Effector CD4-positive, alpha-beta T cell (primary cell): ENCODE results near the gene DISP1.
"Not testable (repeated sequence)": the region's sequence is repeated elsewhere in the genome, so short reads cannot be mapped to it uniquely, and the experiment has no call there.

Experiments
- DNase-seq: peaks from one replicate; pipeline ENCODE4 v3.0.0-alpha.2; 2020

Gene DISP1

DNA sequence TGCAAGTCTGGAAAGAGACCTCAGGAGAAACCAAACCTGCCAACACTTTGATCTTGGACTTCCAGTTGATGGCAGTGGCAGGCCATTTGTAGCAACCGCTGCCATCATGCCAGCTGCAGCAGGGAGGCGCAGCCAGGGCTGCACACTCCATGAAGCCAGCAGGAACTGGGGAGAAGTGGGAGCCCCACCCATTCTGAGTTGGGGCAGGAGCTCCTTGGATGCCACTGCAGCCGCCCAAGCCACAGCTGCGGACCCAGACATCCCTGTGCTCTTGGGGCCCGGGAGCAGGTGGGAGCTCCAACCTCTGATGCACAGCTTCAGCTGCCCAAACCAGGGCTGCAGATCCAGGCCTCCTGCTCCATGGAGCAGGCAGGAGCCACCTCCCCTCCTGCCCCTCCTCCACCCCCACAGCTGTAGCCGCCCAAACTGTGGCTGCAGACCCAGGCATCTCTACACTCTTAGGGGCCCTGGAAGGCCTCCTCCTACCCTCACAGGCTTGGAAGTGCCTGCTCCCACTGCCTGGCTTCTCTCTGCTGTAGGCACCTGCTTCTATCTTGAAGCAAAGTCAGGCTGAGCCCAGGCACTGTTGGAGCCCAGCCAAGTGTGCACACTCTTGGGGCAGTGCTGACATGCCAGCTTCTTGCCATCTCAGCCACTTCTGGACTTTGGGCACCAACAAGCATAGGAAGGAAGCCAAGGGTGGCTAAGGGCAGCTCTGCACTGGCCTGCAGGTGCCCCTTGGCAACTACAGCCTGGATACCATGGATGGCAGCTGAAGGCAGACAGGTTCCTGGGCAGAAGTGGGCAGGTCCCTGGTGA lies 20.0 kb upstream of the DISP1 start:
- no peak for DNase-seq

DNA sequence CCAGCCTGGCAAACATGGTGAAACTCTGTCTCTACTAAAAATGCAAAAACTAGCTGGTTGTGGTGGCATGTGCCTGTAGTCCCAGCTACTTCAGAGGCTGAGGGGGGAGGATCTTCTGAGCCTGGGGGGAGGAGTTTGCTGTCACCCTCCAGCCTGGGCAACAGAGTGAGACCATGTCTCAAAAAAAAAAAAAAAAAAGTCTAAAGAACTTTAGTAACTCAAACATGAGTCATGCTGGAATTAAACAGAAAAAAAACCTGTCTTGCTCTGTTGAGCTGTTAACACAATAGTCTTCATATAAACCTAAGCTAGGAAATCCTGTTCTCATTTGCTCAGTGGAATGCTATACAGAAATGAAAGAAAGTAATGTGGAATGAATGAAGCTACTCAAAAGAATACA lies 16.7 kb upstream of the DISP1 start:
- no peak for DNase-seq

DNA sequence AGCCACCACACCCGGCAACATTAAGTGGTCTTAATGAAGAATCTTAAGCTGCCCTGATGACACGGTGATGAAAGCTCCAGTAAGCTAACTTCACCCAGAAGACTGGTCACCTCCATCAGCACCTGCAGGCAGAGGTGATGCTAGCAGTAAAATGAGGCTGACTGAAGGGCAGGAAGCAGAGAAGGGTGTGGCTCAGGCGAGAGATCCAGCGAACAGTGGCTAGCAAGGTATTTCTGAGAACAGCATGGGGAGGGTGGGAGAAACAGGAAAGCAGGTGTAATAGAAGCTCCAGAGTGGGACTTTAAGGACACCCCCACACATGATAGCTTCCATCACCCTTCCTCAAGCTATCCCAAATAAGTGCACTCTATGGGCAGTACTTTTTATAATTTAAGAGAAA lies 15.9 kb upstream of the DISP1 start:
- DNase-seq, result no peak

DNA sequence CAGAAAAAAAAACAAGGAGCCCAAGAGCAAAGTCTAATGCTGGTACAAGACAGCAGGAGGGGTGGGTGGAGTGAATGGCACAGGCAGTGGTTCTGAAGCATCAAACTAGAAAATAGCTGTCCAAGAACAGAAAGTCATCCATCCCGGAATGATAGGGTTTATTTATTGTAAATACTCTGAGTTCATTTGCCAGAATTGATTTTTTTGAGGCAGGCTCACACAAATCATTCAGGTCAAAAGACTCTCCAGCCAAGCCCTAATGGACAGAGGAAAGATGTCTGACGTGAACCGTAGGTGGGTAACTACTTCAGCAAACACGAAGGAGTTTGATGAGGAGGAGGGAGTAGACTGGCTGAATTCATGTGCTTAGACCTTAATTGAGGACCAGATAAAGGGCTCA lies 13.8 kb upstream of the DISP1 start:
- DNase-seq, result no peak

DNA sequence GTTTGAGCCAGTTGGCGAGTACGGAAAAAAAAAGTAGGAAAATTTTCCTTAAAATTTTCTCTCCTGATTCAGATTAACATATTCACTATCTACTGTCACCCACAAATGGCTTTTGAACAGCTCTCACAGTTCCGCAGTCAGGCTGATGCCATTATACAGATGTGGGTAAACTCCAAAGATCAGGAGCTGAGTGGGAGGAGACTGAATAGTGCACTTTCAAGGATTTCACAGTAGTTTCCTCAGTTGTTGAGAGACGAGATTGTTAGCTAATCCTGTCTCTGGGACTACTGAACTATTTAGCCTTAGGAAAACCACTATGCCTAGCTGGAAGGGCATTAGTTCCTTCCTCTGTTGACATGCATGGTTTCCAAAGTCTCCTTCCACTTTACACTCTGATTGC lies 3.2 kb upstream of the DISP1 start:
- no peak for DNase-seq

DNA sequence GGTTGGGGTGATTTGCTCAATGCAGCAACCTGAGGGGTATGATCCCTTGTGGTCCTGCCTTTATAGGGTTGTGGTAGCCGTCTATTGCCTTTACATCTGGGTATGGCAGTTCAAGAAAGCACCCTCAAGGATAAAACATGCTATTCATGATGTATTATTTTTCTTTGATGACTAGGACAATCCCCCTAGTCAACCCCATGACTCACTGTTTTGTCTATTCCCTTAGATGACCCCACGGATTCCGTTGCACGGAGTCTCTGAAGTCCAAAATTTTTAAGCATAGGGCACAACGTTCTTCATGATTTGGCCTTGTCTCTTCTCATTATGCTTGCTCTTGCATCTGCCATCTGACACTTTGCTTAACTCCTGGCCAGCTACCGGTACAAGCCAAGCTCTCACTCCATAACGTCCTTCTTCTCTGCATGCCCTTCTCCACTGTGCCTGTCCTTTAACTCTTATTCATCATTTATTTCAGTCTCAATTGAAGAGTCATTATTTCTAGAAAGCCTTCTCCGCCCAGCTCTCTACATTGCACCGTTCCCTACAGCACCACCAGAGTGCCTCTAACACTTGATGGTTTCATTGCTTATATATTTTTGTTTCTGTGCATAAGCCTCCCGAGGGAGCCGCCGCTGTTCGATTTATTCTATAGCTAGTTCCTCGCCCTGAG lies 838 bp upstream of the DISP1 start:
- no peak for DNase-seq

DNA sequence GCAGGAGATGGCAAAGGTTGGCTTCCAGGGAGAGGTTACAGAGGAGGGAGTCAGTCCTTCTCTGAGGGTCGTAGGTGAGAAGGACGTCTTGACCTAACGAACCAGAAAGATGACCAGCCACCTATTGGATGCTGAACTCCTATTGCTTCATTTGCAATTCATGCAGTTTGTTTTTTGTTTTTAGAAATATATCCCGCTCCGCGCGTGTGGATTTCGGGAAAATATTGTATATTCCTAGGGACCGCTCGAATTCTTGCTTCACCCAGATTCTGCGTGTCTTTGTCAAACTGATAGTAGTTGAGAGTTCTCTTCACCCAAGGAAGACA lies 564 bp downstream of the DISP1 start:
- no peak for DNase-seq

DNA sequence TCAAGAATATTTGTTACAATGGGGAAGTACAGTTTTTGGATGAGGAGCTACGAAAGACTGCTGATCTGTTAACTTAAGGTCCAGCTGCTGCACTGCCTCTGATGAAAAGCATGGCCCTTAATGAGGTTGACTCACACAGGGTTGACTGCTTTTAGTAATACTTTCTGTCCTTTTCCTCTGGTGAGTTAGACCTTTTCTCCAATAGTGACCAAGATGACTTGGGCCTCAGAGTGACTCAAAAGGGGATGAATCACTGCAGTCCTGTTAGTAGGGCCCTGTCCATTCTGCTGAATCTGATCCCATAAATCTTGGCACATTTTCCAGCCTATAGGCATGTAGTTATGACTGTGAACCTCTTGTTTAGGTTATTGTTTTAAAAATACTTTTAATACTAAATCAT lies 2.7 kb downstream of the DISP1 start:
- DNase-seq, result no peak

DNA sequence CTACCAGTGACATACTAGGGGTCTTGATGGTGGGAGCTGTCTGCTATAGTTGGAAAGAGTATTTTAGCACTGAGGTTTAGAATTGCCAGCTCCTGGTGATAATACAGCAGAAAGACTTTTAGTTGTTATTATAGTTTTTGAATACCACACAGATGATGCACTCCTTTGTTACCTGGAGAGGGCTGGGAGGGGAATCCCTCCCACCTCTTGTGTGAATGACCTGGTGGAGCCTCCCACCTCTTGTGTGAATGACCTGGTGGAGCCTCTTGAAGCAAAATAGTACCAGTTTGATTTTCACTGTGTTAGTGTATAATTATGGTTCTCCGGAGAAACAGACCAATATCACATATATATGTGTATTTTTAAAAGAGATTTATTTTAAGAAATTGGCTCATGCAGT lies 3.3 kb downstream of the DISP1 start:
- no peak for DNase-seq

DNA sequence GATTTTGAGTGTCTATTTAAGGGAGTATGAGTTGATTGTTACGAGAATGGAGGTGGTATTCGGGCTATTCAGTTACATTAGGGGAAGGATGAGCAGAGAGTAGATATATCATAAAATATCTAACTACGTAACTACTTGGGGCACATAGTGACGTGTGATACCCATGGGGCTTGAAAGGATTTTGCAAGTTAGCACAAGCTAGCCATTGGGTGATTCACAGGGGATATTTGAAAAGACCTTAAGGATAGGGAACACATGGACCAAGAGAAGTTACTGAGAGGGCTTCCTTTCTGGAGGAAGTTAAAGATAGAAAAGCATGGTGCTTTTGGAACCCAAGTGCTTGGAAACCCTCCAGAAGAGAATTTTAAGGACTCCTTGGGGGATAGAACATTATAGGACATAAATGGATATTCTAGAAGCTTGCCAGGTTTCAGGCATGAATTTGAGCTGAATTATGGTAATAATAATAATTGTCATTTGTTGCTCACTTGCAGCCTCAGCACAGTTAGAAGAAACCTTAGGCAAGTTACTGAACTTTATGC lies 5.4 kb downstream of the DISP1 start:
- DNase-seq, result no peak

DNA sequence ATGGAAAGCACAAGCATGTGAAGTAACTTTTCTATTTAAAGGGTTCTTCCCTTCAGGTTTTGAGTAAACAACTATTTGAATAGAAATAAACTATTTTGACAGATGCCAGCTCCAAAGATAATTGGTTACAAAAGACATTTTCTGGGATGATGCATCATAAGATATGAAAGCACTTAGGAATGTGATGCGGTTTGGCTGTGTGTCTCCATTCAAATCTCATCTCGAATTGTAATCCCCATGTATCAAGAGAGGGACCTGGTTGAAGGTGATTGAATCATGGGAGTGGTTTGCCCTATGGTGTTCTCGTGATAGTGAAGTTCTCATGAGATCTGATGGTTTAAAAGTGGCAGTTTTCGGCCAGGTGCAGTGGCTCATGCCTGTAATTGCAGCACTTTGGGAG lies 6.4 kb downstream of the DISP1 start:
- no peak for DNase-seq

DNA sequence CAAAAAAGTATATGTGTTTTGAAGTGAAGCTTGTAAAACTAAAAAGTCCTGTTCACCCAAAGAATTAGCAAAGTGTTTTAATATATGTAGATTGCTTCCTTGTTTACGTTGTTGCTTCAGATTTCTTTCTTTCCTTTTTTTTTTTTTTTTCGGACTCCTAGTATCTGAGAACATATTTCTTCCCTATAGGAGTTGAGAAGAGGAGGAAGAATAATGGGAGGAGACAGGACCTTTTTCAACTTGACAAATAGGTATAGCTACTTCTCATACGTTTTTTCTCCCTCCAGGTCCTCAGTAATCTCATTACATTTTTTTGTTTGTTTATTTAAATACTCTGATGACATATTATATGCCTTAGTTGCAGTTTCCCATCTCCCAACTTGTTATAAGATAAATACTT lies 8.9 kb downstream of the DISP1 start:
- no peak for DNase-seq

DNA sequence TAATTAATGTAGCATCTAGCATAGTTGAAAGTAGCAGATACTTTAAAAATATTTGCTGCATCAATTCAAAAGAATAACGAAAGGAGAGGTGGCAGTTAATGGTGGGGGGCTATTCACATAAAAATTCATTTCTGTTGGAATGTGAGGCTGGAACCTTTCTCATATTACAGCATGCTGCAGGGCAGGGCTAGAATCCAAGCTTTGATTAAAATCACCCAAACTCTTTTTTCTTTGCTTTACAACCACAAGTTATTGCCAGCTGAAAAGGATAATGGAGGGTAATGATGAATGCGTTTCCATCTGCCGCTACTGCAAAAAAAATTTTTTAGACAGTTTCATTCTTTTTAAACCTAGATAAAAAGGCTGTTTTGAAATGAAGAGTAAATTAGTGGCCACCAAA lies 9.8 kb downstream of the DISP1 start:
- no peak for DNase-seq

DNA sequence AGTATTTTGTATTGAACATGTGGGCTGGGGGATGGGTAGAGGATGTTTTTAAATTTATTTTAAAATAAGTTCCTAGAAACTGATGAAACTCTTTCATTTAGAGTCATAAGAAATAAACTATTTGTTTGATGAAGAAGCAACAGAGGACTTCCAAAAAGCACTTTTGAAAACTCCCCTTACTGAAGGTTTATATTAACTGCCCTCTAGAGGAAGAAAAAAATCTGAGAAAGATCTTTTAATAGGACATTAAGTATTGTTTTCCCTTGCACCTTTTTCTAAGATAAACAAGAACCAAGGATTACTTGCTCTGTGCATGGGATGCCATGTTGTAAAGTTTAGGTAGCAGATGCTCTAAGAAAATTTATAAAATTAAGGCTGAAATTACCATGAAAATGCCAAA lies 14.1 kb downstream of the DISP1 start:
- no peak for DNase-seq

DNA sequence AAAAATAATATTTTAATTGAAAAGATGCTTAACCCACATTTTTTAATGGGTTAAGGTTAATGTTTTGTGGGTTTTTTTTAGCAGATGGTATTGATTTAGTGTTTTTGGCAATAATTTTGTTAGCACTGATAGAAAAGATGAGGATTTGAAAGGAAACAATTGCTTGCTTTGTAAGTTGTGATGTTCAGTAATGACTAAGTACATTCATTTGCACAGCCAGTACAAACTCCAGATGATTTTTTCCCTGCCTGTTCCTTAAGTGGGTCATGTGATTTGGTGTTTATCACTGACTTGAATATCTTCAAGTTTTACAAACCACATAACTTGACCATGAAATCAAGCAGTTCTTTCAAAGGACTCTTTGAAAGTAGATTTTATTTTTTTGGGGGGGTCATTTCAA lies 15.0 kb downstream of the DISP1 start:
- DNase-seq, result no peak

DNA sequence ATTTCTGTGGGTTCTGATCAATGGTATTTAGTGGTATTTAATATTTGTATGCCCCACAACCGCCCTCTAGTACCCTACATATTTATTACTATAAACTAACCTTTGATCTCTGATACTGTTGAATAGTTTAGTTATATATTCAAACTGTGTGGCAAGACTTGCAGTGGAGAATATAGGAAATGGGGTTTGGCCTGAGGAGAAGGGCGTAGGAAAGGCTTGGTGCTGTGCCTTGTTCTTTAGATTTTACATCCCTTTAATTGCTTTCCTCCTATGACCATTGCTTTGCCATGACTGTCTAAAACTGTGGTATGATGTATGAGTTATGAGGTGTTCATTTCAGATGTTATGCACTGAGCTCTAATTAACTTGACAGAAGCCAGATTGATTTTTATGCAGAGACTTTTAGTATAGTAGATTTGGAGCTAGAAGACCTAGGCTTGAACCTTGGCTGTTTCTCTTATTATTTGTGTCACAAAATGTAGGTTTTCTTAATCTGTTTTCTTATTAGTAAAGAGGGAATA lies 18.6 kb downstream of the DISP1 start:
- no peak for DNase-seq

DNA sequence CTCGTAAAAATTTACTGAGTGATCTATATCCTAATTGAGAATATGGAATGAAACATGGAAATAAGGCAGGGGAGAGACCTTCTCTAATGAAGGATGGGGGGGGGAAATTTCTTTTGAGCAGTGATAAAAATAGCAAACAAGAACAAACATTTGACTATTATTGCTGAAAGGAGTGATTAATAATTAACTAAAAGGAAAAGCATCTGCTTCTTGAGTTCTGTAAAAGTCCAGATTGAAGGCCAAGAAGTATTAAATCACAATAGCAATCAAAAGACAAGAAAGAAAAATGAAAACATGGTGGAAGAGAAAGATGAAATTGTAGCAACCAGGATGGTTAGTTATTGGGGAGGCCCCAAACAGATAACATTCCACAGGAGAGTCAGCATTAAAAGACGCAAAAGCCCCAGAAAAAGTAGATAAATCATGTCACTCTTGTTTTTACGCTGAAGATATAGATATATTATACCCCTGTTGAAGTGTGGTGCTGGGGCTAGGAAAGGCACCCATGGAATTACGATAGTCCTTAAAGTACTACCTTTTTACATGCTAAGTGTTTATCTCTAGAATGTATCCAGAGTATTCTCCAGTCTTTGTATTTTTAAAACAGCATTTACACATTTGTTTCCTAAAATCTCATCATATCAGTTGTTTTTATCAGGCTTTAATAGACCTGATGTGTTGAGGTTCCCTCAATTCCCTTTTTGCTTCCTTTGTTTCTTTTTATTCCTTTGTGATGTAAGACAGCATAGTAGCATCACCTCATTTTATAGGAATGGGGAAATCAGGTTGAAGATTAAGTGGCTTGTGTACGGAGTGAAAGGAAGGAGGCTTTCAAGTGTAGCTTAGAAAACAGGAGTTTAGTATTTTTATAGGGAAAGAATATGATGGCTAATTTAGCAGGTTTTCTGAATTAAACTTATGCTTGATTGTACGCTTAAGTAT lies 28.9 kb downstream of the DISP1 start:
- no peak for DNase-seq

DNA sequence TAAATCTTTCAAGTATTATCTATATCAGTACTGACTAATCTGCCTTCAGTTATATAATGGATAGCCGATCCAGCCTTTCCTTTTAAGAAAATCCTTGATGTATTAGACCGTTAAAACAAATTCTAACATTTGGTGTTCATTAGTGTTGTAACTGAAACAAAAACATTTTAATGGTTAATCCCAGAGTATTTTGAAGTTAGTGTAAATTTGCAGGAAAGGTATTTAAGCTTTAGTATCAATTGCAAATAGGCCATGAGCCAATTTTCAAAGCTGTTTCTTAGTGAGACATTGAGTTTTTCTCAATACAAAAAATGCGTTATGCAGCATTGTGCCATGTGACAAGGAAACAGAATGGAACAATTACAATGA lies 29.6 kb downstream of the DISP1 start:
- DNase-seq, result no peak

DNA sequence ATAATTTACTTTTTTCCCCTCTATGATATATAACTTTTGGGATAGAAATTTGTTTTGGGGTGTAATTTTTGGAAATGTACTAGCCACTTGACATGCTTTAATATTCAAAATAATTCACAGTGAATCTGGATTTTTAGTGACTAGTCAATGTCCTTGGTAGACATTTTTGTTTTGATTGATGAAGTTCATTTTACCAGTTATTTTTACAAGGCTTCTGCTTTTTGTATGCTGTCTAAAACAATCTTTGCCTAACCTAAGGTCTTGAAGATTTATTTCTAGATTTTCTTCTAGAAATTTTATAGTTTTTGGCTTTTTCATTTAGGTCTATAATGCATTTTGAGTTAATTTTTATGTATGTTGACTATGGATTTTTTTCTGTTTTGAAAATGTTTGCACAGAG lies 30.9 kb downstream of the DISP1 start:
- no peak for DNase-seq

DNA sequence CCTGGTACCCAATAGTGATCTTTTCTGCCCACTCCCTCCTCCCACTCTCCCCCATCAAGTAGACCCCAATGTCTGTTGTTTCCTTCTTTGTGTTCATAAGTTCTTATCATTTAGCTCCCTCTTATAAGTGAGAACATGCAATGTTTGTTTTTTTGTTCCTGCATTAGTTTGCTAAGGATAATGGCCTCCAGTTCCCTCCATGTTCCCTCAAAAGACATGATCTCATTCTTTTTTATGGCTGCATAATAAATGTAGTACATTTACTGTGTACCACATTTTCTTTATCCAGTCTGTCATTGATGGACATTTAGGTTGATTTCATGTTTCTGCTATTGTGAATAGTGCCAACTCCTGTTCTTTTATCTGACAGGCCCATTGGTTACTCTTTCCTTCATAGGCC lies 35.7 kb downstream of the DISP1 start:
- DNase-seq, result not testable (repeated sequence)

DNA sequence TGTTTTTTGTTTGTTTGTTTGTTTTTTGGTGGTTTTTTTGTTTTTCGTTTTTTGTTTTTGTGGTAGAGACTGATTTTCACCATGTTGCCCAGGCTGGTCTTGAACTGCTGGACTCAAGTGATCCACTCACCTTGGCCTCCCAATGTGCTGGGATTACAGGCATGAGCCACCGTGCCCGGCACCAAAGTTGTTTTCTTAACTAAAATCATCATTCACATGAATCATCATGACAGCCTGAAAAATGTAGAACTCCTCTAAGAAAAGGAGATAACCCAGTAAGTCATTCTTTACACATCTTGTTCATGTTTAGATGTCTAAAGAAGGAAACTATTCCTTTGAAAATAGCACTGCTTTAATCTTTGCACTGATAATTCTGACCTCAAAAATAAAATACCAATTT lies 37.5 kb downstream of the DISP1 start:
- DNase-seq, result no peak

DNA sequence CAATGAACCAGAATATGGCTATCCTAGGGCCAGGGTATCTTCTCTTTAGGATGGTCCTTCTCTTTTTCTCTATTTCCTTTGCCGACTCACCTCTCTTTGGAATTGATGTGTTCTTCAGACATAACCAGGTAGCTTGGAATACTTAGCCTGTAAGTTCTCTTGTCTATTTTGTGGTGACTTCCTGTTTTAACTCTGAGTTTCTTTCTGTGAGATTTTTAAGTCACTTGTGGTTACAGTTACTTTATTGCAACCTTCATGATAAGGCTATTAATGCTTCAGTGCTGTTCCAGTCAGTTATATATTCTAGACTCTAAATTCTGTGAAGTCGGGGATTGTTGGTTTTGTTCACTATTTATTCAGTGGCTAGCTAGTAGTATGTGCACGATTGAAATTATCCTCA lies 46.2 kb downstream of the DISP1 start:
- no peak for DNase-seq
